GM12873 (cell line): Measurements from ENCODE around the gene IFI30.

Experiments used
- TF ChIP-seq, protein P1 (sequence below): IDR thresholded peaks from 2 replicates; pipeline ENCODE4 v1.5.1; 2012; ENCODE audit warnings: low read depth, mild to moderate bottlenecking, moderate library complexity, low read length, control low read depth; ENCODE audit not compliant: insufficient read depth; ENCODE audit errors: missing control alignments

Gene IFI30

DNA sequence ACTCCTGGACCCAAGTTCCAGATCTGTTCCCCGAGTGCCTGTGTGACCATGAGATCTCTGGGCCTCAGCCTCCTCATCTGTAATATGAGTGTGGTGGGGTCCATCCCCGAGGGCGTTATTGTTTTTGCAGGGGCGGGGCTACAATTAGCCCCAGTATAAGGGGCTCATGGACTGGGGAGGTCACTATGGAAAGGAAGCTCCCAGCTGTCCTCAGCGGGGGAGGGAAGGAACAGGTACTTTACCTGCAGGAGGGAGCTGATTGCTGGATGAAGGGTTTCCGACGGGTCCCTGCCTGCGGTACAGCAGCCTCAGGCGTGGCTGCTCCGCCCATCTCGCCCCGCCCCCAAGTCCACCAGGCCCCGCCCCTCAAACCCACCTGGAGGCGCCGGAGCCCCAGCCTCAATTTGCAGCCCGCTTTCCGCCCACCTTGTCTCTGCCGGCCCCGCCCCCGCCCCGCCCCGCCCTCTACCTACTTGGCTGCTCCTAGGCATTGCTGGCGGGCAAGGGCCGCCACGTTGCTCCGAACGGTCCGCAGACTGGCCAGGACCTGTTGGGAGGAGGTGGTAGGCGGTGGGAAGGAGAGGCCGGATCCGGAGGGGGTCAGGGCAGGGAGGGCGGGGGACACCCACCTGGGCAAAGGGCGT is 47.1 kb downstream of the IFI30 start:
- TF ChIP-seq, protein P1, sequence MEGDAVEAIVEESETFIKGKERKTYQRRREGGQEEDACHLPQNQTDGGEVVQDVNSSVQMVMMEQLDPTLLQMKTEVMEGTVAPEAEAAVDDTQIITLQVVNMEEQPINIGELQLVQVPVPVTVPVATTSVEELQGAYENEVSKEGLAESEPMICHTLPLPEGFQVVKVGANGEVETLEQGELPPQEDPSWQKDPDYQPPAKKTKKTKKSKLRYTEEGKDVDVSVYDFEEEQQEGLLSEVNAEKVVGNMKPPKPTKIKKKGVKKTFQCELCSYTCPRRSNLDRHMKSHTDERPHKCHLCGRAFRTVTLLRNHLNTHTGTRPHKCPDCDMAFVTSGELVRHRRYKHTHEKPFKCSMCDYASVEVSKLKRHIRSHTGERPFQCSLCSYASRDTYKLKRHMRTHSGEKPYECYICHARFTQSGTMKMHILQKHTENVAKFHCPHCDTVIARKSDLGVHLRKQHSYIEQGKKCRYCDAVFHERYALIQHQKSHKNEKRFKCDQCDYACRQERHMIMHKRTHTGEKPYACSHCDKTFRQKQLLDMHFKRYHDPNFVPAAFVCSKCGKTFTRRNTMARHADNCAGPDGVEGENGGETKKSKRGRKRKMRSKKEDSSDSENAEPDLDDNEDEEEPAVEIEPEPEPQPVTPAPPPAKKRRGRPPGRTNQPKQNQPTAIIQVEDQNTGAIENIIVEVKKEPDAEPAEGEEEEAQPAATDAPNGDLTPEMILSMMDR = no peak

DNA sequence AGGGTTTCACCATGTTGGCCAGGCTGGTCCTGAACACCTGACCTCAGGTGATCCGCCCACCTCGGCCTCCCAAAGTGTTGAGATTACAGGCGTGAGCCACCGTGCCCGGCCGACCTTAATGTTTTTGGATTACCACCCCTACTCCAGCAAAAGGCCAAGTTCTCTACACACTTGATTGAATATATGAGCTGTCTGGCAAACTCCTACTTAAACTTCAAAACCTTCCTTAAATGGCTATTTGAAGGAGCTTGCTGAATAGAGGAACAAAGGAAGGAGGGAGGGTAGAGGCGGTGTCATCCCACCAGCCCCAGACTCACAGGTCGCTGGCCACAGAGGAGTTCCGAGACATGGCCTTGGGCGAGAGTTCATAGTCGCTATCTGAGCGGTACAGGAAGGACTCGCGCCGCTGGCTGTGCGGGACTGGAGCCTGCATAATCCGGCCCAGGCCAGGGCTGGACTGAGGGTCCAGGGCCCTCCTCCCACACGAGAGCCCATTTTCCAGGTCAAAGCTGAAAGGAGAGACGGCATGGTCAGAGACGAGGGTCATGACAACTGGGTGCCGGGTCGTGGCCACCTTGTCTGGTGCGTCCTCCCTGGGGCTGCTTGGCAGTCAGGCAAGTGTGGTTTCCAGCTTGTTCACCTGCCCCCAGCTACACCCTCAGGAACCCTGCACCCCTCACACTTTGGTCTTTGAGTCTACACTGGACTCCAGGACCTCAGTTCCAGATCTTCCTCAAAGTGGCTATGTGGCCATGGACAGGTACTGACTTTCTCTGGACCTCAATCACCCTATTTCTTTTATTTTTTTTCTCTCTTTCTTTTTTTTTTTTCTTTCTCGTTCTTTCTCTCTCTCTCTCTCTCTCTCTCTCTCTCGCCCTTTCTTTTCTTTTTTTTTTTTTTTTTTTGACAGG is 48.5 kb downstream of the IFI30 start:
- TF ChIP-seq, protein P1 = no peak

DNA sequence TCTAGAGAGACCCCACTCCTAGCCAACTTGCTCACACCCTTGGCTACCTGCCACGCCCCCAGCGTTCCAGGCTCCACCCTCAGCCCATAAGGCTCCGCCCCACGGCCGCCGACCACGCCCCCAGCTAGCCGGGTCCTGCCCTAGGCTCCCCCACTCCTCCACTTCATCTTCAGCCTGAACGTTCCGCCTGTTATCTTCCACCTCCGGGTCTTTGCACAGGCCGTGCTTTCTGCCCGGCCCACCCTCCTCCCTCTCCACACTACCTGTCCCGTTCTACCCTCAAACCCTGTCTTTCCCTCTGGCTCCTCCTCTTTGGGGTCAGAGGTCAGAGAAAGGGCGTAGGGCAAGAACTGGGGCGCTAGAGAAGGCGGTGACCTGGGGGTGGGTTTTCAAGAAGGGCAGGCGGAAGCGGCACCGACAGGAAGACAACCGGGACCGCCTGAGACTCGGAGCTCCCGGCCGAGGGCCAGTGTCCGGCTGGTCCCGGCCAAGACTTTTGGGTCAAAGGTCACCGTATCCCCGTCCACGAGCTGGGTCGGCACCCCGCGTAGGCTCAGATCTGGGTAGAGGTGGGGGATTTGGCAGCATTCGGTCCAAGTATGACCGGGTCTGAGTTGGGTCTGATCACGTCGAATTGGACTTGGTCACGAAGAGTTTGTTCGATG is 50.4 kb downstream of the IFI30 start:
- TF ChIP-seq, protein P1 = no peak

DNA sequence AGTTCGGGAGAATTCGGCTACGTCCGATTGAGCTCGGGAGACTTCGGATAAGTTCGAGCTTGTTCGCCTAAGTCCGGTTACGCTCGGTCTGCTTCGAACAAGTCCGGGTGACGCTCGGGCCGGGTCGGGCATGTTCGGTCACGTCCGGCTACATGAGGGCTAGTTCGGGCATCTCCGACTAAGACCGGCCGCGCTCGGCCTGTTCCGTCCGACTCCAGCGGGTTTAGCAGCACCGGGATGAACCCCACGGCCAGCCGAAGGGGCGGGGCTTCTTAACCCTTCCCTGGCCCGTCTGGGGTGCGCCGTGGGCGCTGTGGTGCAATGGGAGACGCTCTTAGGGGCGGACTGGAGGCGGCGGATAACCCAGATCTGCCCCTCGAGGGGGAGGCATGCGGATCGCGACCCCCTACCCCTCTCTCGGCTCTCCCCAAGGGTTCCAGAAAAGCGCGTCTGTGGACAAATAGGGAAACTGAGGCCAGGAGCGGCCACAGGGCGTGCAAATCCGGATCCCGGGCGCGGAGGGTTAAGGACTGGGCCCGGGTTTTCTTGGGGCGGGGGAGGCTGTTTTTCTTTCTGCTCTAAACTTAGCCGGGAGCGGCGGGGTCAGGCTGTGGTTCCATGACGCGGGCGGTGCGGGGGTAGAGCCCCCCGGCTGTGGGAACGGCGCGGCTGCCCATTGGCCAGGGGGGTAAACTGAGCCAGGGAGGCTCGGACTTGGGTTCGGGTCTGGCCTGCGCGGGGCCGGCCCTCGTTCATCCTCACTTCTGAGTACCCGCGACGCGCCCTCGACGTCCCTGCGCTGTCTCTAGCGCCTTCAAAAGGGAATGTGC is 51.1 kb downstream of the IFI30 start:
- TF ChIP-seq, protein P1 = no peak

DNA sequence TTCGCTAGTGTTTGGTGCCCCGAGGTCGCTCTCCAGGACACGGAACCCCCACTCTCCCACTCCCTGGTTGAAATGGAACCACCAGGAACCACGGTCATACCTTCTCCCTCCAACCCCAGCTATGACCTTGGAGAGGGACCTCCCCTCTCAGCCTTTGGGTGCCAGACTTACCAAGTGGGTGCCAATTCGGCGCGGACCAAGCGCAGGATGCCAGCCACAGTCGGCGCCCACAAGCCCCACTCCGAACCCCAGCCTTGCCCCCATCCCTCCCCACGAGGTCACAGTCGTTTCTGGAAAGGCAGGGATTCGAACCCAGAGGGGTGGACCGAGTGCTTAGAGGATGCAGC is 51.7 kb downstream of the IFI30 start:
- TF ChIP-seq, protein P1 = no peak

DNA sequence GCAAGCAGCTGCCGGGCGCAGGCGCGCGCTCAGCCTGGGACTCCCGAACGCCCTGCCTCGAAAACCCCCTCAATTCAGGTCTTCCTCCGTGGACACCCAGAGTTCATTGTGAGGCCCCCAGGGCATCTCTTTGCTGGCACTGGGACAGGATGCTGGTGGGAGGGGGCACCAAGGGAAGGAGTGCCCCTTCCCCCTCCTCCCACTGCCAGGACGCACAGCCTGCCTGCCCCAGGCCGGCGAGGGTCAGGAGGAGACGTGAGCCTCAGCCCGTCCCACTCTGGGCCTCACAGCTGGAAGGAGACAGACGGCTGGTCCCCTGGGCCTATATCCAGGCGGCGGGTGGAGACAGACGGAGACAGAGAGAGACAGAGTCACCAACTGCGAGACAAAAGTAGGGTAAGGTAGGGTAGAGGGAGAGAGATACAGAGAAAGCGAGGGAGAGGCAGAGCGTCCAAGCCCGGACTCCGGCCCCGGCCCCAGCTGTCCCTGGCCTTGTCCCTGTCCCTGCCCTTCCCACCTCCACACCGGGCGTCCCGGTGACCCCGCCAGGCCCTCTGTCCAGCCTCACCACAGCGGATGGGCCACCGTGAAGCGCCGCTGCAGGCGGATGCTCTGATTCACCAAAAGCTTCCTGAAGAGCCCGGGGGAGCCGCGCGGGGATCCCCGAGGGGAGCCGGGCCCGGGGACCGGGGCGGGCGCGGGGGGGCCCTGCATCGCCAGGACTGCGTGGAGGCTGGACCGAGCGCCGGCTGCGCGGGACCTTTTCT is 52.3 kb downstream of the IFI30 start, which contains the start of gene PDE4C:
PDE4C (minus strand) TSS at position 737 of the 767 bp plus-strand sequence; CDS start at position 714, 23 bp downstream.
- TF ChIP-seq, protein P1 = no peak
